Cardiac fibroblast (primary cell): ENCODE results near the gene ZNF792.
A peak's percentile ranks its signal among the peaks of the same experiment; 100 is the strongest.
"Not testable (repeated sequence)": the region's sequence is repeated elsewhere in the genome, so short reads cannot be mapped to it uniquely, and the experiment has no call there.

Experiments used
- DNase-seq, 2 donors: peaks; one replicate each; pipeline versions ENCODE4 v3.0.0 to v3.0.0-alpha.2; 2010; ENCODE audit warnings: low read depth in 2 of 2
- H3K4me3 ChIP-seq, 2 donors: replicated peaks in 1 of 2; 1 replicate in 1 of 2; 2 replicates in 1 of 2; pipeline ENCODE4 v1.5.1; 2011; ENCODE audit warnings: low read depth in 2 of 2, low read length in 2 of 2, mild to moderate bottlenecking in 2 of 2, moderate library complexity in 1 of 2
- TF ChIP-seq, protein P1 (sequence below): IDR thresholded peaks from one replicate; pipeline ENCODE4 v1.5.1; 2011; ENCODE audit warnings: low read depth, mild to moderate bottlenecking, low read length, inconsistent platforms

ZNF792 gene

GRCh38 chr19:34997071-34997617, 33.1 kb upstream of the ZNF792 start:
- peak in 1 of 2 donors; percentile 80 for DNase-seq
- H3K4me3 ChIP-seq = no peak overlapping the region
- TF ChIP-seq, protein P1, sequence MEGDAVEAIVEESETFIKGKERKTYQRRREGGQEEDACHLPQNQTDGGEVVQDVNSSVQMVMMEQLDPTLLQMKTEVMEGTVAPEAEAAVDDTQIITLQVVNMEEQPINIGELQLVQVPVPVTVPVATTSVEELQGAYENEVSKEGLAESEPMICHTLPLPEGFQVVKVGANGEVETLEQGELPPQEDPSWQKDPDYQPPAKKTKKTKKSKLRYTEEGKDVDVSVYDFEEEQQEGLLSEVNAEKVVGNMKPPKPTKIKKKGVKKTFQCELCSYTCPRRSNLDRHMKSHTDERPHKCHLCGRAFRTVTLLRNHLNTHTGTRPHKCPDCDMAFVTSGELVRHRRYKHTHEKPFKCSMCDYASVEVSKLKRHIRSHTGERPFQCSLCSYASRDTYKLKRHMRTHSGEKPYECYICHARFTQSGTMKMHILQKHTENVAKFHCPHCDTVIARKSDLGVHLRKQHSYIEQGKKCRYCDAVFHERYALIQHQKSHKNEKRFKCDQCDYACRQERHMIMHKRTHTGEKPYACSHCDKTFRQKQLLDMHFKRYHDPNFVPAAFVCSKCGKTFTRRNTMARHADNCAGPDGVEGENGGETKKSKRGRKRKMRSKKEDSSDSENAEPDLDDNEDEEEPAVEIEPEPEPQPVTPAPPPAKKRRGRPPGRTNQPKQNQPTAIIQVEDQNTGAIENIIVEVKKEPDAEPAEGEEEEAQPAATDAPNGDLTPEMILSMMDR = no peak

- H3K4me3 ChIP-seq = no peak overlapping the region
- TF ChIP-seq, protein P1 = no peak
- no peak for DNase-seq
Observed at GRCh38 chr19:34995551-34995950, 31.5 kb upstream of the ZNF792 start.

- TF ChIP-seq, protein P1 = no peak
- peak in 1 of 2 donors; percentile 54 for DNase-seq
- H3K4me3 ChIP-seq = no peak overlapping the region
Observed at GRCh38 chr19:34994643-34995541, 30.9 kb upstream of the ZNF792 start.

DNA sequence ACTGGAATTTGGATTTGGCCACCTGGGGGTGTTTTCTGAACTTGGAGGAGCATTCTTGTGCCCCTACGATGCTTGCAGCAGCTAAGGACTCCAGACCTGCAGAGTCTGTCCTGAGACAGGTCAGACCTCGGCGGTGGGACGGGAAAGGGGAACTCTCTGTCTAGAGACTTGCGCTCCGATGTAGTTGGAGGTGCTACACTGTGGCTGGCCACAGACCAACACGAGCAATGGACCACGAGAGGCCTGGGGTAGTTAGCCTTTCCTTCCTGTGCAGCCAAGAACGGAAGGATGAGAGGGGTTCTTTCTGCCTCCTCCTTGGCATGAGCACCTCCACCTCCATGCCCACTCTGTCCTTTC, 30.2 kb upstream of the ZNF792 start:
- TF ChIP-seq, protein P1 = no peak
- no peak overlapping the region for H3K4me3 ChIP-seq
- no peak for DNase-seq

DNA sequence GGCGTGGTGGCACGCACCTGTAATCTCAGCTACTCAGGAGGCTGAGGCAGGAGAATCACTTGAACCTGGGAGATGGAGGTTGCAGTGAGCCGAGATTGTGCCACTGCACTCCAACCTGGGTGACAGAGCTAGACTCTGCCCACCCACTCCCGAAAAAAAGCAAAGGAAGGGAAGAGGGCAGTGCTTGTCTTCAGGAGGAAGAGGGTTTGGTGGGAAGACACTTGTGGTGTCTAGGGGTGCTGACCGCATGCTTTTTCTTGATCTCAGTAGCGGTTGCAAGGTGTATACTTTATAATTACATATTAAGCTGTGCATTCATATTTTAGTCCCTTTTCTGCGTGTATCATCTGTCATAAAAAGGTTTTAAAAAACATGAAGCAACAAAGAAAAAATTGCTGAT, 28.6 kb upstream of the ZNF792 start:
- not testable (repeated sequence) for DNase-seq, H3K4me3 ChIP-seq

DNA sequence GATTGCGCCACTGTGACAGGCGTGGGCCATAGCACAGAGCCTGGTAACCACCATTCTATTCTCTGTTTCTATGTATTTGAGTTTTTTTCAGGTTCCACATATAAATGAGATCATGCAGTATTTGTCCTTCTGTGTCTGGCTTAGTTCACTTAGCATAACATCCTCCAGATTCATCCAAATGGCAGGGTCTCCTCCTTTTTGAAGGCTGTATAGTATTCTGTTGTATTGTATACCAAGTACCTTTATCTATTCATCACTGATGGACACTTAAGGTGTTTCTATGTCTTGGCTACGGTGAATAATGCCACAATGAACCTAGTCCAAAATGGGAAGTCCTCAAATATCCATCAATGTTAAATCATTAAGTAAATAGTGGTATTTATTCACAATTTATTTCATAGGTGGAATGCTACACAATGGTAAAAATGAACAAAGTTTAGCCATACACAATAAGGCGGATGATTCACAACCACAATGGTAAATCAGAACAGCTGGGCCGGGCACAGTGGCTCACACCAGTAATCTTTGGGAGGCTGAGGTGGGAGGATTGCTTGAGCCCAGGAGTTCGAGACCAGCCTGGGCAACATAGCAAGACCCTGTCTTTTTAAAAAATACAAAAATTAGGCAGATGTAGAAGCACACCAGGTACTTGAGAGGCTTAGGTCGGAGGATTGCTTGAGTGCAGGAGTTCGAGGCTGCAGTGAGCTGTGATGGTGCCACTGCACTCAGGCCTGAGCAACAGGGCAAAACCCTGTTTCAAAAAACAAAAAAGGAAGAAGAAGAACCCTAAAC, 27.7 kb upstream of the ZNF792 start:
- TF ChIP-seq, protein P1 = no peak
- no peak overlapping the region for H3K4me3 ChIP-seq
- DNase-seq = no peak
